HG03565 (cell line): ENCODE data around the gene MAOB.
"Not testable (repeated sequence)": the region's sequence is repeated elsewhere in the genome, so short reads cannot be mapped to it uniquely, and the experiment has no call there.

Source experiments
- ATAC-seq: cut with Tn5 transposase; IDR thresholded peaks from one replicate; pipeline ENCODE4 v1.9.1; 2021; ENCODE audit warnings: mild to moderate bottlenecking, moderate library complexity; ENCODE audit not compliant: unreplicated experiment

The MAOB gene

GRCh38 chrX:43882294-43882681 lies at the start of gene MAOB:
Gene MAOB (minus strand): TSS chrX:43882450. CDS start chrX:43882299, 151 bp downstream.
- ATAC-seq, result no peak

- not testable (repeated sequence) for ATAC-seq
Measured at GRCh38 chrX:43922032-43922431, 39.8 kb upstream of the MAOB start.

GRCh38 chrX:43910772-43911171 lies 28.5 kb upstream of the MAOB start:
- ATAC-seq, result not testable (repeated sequence)

DNA sequence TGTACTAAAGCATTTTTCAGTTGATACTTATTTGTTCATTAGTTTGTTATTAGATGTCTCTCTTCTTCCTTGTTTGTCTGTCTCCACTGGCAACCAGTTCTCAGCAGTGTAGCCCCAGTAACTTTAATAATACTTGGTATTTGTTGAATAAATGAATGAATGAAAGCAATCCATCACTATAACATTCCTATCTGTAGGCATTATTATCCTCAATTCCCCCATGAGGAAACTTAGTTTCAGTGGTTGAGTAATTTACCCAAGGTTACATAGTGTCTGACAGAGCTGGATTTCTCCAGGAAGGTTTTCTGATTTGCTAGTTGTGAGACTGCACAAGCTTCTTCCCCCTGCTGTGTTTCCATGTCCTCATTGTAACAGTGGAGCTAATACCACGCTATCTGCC lies 27.8 kb upstream of the MAOB start:
- no peak for ATAC-seq

DNA sequence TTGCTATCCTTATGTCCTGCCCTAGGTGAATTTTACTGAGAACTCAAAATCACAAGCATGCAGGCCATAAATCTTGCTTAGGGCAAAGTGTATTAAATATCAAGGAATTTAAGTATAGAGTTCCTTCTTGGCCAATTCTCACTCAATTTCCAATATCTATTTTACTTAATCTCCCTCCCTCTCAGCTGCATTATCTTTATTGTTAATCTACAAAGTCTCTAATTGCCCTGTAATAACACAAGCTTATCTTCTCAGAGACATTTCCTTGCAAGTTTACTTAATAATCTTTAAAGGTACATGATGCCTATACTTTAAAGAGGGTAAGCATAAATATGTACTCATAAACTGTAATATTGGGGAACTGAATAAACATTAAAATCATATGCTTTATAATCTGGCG lies 26.9 kb upstream of the MAOB start:
- no peak for ATAC-seq

GRCh38 chrX:43899878-43900815 lies 17.9 kb upstream of the MAOB start:
- ATAC-seq, result no peak

GRCh38 chrX:43898406-43899035 lies 16.3 kb upstream of the MAOB start:
- no peak for ATAC-seq

DNA sequence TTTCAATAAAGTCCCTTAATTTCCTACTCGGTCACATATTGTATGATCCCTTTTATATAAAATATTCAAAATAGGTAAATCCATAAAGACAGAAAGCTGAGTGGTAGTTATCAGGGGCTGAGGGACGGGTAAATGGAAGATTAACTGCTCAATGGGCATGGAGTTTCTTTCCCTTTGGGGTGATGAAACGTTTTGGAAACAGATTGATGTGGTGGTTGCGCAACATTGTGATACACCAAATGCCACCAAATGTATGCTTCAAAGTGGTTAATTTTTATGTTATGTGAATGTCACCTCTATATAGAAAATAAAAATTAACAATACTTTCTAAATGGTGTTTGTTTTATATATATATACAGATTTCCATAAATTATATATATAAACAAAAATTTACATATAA lies 15.0 kb upstream of the MAOB start:
- ATAC-seq, result no peak

DNA sequence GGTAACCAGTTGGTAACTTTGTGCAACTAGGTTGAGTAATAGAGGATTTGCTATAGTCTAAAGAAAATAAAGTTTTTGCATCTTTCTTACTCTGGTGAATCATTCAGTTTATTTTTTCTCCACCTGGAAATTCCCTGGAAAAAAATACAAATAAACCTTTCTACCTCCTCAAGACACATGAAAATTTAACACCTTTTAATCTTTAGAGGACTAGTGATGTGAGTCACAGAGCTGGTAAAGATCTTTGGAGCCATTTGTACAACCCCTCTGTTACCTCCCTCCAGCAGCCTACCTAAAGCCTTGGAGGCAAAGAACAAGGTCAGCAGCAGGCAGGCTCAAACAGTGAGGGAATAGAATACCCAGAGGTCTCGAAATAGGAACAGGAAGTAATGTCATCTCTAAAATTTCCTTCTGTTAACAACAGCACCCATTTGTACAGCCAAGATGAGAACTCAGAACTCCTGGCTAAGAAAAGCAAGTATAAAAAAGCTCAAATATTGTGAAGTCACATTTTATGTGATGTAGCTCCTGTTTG lies 10.2 kb upstream of the MAOB start:
- no peak for ATAC-seq

- no peak for ATAC-seq
Measured at GRCh38 chrX:43885617-43886016, 3.4 kb upstream of the MAOB start.

DNA sequence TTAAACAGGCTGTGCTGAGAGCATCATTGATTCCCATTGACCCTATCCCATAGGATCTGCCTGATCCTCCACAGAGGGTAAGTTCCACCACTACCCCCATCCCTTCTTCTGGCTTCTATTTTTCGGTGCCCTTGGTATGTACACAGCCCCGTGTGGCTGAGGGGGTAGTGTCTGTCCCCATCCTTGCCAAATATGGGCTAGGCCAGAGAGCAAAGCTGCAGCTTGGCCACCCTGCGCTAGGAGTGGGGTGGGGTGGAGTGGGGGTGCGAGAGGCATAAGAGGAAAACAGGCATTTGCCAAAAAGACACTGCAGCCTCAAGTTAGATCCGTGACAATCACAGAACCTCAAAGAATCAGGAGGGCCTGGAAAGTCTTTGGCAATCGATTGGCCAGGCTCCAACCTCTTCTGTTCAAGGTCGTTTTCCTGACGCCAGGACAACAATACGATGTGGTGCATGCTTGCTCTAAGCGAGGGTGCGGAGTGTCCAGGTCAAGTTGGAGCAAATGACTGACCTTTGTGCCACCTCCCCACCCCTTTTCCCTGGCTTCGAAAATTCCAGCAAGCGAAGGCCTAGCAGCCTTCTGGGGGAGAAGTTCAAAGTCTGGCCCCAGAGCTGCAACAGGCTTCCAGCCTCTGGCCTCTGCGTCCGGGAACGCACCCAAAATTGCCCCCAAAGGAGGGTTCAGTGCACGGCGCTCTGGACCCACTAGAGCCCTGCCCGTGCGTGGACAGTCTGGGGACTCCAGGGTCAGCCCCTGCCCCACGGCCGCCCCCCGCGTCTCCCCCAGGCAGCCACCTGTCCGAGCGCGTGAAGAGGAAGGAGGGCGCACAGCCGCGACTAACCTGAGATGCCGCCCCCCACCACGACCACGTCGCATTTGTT lies 598 bp downstream of the MAOB start:
- no peak for ATAC-seq

DNA sequence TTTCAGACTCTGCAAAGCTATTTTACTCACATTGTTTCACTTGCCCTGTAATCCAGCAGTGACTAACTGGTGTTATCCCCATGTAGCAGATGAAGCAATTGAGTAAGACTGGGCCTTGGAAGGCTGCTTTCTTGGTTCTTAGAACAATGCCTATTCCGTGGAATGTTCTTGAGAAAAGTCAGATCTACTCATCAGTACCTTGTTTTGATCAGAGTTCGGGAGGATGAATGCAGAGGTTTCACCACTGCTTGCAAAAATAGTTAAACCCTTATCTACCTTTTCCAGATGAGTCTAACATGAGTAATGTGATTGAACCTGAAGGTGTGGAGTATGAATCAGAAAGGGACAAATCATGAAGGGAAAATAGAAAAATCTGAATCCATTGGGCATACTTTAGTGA lies 1.8 kb downstream of the MAOB start:
- ATAC-seq, result no peak

- no peak for ATAC-seq
Measured at GRCh38 chrX:43878906-43879526, 3.2 kb downstream of the MAOB start.

DNA sequence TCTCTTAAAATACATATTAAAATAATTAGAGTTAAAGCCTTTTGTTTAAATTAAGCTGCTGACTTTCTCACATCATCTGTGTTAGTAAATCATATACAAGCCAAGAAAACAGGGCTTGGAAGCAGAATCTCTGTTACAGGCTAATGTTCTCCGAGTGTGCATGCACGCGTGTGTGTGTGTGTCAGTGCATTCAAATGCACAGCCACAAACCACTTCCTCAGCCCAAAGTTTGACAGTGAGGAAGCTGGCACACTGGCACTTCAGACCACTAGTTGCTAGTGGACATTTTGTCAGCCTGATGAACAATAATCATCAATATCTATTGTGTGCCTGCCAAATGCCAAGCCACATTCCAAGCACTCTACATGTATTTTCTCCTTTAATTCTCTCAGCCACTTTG lies 5.6 kb downstream of the MAOB start:
- no peak for ATAC-seq

- no peak for ATAC-seq
Measured at GRCh38 chrX:43870758-43871419, 11.4 kb downstream of the MAOB start.

DNA sequence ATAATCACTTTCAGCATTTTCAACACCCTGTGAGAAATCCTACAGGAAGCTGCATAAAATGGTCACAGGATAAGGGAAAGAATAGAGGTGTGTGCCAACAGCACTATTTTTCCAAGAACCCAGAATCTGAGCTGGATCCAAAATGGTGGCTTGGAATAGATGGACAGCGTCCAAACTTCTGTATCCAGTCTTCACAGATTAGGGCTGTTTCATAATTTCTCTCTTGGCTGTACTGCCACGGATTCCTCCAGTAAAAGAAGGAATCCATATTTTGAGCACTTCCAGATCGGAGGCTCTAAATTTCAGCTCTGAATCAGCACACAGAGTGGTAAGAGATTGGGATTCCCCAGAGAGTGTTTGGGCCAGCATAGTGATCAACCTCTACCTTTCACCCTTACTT lies 12.2 kb downstream of the MAOB start:
- no peak for ATAC-seq

DNA sequence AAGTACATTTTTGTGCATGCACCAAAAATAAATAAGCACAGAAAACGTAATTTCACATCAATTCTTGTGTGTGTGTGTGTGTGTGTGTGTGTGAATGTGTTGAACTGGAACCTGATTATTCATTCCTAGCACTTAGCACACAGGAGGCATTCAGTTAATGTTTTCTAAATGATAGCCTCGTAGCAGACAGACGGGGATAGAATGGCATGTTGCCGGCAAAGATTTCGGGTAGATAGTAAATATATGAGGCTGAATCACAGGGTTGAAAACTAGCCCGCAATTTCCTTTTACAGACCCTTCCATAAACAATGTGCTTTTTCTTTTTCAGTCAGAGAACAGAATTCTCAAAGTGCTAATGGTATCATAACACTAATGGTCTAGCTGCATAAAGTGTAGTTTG lies 13.5 kb downstream of the MAOB start:
- no peak for ATAC-seq

- no peak for ATAC-seq
Measured at GRCh38 chrX:43866423-43866822, 15.8 kb downstream of the MAOB start.

GRCh38 chrX:43865791-43866190 lies 16.5 kb downstream of the MAOB start:
- no peak for ATAC-seq

DNA sequence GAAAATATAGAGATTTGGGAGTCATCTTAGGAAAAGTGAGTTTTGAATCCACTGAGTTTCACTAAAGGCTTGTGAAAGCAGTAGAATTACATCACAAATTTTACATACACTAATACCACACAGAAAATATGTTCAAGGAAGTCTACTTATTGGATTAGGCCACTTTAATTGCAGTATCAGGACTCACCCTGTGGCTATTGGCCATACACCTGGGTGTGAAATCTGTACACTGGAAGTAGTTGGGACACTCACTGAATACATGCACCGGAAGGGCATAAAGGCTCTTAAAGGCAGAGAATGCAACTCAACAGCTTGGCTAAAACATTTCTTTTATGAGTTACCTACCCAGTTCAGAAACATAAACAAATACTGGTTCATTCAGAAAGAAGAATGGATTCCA lies 19.8 kb downstream of the MAOB start:
- no peak for ATAC-seq
